Placental pericyte (primary cell): ENCODE results near the gene GJD4. TPM values are rescaled to one million over a fixed set of nuclear protein-coding genes. Genes with fewer than 3 reads are reported as not detected.

Experiments
- total RNA-seq: library from RNA; depleted of rRNA; stranded (reverse); fragments of >200 nt; gene quantifications from 2 replicates; pipeline ENCODE4 v1.2.3, GENCODE V29; 2012

The GJD4 gene, protein sequence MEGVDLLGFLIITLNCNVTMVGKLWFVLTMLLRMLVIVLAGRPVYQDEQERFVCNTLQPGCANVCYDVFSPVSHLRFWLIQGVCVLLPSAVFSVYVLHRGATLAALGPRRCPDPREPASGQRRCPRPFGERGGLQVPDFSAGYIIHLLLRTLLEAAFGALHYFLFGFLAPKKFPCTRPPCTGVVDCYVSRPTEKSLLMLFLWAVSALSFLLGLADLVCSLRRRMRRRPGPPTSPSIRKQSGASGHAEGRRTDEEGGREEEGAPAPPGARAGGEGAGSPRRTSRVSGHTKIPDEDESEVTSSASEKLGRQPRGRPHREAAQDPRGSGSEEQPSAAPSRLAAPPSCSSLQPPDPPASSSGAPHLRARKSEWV
- not detected in 2 replicates for total RNA-seq

DNA sequence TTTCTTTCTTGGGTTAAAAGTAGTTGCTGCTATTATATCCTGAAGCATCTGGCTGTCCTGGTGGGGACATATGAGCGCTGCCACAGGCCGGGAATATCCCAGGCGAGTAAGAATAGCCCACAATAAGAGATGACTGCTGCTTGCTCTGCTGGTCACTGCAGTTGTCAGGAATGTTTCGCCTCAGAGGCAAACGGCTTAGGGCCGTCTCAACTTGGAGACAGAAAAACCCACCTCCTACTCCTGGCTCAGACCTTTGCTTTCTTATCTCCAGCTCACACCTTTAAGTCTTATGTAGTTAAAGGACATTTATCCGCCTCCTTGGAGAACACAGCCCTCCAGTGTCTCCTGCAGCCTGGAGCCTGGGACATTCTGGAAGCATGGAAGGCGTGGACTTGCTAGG lies at the start of gene GJD4:
TSS of gene GJD4 (plus strand) at position 151 of the 400 bp plus-strand sequence. CDS start at position 378, 227 bp downstream.

DNA sequence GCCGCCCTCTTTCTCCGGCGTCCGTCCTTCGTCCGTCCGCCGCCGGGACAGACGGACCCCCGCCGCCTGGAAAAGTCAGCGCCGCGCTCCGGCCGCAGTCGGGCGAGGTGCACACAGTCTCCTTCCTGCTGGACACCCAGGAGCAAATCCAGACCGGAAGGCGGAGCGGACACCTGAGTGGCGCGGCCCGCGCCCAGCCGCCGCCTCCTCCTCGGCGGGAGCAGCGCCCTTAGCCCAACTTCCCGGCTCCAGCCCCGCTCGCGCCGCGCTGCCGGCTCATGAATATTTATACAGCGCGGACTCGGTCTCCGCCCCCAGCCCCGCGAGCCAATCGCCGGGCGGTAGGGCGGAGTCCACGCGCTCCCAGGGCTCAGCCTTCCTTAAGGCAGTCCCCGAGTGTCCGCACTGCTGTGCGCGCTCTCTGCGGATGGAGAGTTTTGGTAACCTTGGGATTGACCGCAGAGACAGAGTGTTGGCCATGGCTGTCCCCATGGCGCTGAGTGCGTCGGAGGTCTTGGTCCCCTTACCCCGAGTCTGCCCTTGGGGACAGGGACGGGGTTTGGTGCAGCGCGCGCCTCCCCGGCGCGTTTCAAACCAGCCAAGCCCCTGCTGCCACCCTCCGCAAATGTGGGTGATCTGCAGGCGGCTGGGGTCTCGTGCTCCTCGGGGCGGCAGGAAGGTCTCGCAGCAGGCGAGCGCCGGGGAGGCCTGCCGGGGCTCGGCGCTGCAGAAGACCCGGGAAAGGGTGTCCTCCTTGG lies 37.1 kb downstream of the GJD4 start, which contains the start of gene FZD8:
TSS of gene FZD8 (minus strand) at position 262 of the 758 bp plus-strand sequence. CDS start 867 bp downstream, outside the sequence.

Other genes starting within 250 kb of the GJD4 start
- gene FZD8, start 37.0 kb downstream of the GJD4 start, total RNA-seq, result 16.6 and 151 TPM in 2 replicates